Duodenal mucosa (tissue), 2 donors: Measurements from ENCODE around the gene OR2A12.

ENCODE experiments used
- H3K27ac ChIP-seq: one replicate; pipeline ENCODE4 v1.7.0; 2013; ENCODE audit warnings: low read depth, low read length
- H3K27me3 ChIP-seq, 2 donors: one replicate each; pipeline ENCODE4 v1.7.0; 2013; ENCODE audit warnings: low read length in 2 of 2, control low read depth in 1 of 2; ENCODE audit not compliant: insufficient read depth in 2 of 2, control insufficient read depth in 1 of 2
- H3K36me3 ChIP-seq, 2 donors: one replicate each; pipeline ENCODE4 v1.7.0; 2013; ENCODE audit warnings: low read length in 2 of 2, control low read depth in 1 of 2; ENCODE audit not compliant: insufficient read depth in 2 of 2, control insufficient read depth in 1 of 2
- H3K4me1 ChIP-seq, 2 donors: one replicate each; pipeline ENCODE4 v1.7.0; 2013; ENCODE audit warnings: low read length in 2 of 2, control low read depth in 1 of 2; ENCODE audit not compliant: insufficient read depth in 2 of 2, control insufficient read depth in 1 of 2
- H3K4me3 ChIP-seq, 2 donors: one replicate each; pipeline ENCODE4 v1.7.0; 2013; ENCODE audit warnings: low read length in 2 of 2, low read depth in 1 of 2
- H3K9ac ChIP-seq, 2 donors: one replicate each; pipeline ENCODE4 v1.7.0; 2013; ENCODE audit warnings: low read length in 2 of 2, low read depth in 1 of 2
- H3K9me3 ChIP-seq, 2 donors: one replicate each; pipeline ENCODE4 v1.7.0; 2013; ENCODE audit warnings: low read length in 2 of 2, control low read depth in 1 of 2; ENCODE audit not compliant: control insufficient read depth in 1 of 2

The OR2A12 gene

GRCh38 chr7:144069511-144069910 is 16.6 kb upstream of the OR2A12 start, which contains the start of gene OR2A25:
Gene OR2A25, plus strand, starts transcription at chr7:144069811. Its CDS starts 4,409 bp downstream, at chr7:144074220.
- Histone ChIP-seq H3K4me1 (no peaks in the 10 kb centered on the region), H3K36me3 (no peaks in the 10 kb centered on the region), H3K9me3 (no peaks in the 10 kb centered on the region), H3K4me3 (no peak within 1 kb of the TSS), H3K27ac (no peak within 1 kb of the TSS), H3K9ac (no peak within 1 kb of the TSS), H3K27me3 (no peaks in the 10 kb centered on the region)

GRCh38 chr7:144069953-144070352 is 16.1 kb upstream of the OR2A12 start:
- Histone ChIP-seq H3K27ac (no peak overlapping the region), H3K9ac (no peak overlapping the region), H3K27me3 (no peaks in the 10 kb centered on the region), H3K4me3 (no peak overlapping the region), H3K4me1 (no peaks in the 10 kb centered on the region), H3K36me3 (no peaks in the 10 kb centered on the region), H3K9me3 (no peaks in the 10 kb centered on the region)

GRCh38 chr7:144074374-144074773 is 11.7 kb upstream of the OR2A12 start:
- Histone ChIP-seq H3K4me1 (no peaks in the 10 kb centered on the region), H3K9me3 (no peaks in the 10 kb centered on the region), H3K36me3 (no peaks in the 10 kb centered on the region), H3K27me3 (no peaks in the 10 kb centered on the region), H3K4me3 (no peak overlapping the region), H3K9ac (no peak overlapping the region), H3K27ac (no peak overlapping the region)

- Histone ChIP-seq H3K4me1 (no peaks in the 10 kb centered on the region), H3K36me3 (no peaks in the 10 kb centered on the region), H3K4me3 (no peak overlapping the region), H3K27me3 (no peaks in the 10 kb centered on the region), H3K9me3 (no peaks in the 10 kb centered on the region), H3K9ac (no peak overlapping the region), H3K27ac (no peak overlapping the region)
Observed at GRCh38 chr7:144086730-144087129, 652 bp downstream of the OR2A12 start.

GRCh38 chr7:144087230-144087629 is 1.2 kb downstream of the OR2A12 start:
- Histone ChIP-seq H3K27me3 (no peaks in the 10 kb centered on the region), H3K4me3 (no peak overlapping the region), H3K9ac (no peak overlapping the region), H3K36me3 (no peaks in the 10 kb centered on the region), H3K27ac (no peak overlapping the region), H3K4me1 (no peaks in the 10 kb centered on the region), H3K9me3 (no peaks in the 10 kb centered on the region)

GRCh38 chr7:144090667-144091066 is 4.6 kb downstream of the OR2A12 start:
- Histone ChIP-seq H3K4me1 (no peaks in the 10 kb centered on the region), H3K9me3 (no peaks in the 10 kb centered on the region), H3K9ac (no peak overlapping the region), H3K4me3 (no peak overlapping the region), H3K27ac (no peak overlapping the region), H3K36me3 (no peaks in the 10 kb centered on the region), H3K27me3 (no peaks in the 10 kb centered on the region)

- Histone ChIP-seq H3K27me3 (no peaks in the 10 kb centered on the region), H3K9ac (no peak overlapping the region), H3K27ac (no peak overlapping the region), H3K4me1 (no peaks in the 10 kb centered on the region), H3K4me3 (no peak overlapping the region), H3K9me3 (no peaks in the 10 kb centered on the region), H3K36me3 (no peaks in the 10 kb centered on the region)
Observed at GRCh38 chr7:144098776-144099175, 12.7 kb downstream of the OR2A12 start.

- H3K27me3 ChIP-seq: no peaks in the 10 kb centered on the region
- H3K4me1 ChIP-seq: no peaks in the 10 kb centered on the region
- no peaks in the 10 kb centered on the region for H3K36me3 ChIP-seq
- no peak overlapping the region for H3K9ac ChIP-seq
- no peak overlapping the region for H3K27ac ChIP-seq
- H3K9me3 ChIP-seq: no peaks in the 10 kb centered on the region
- no peak overlapping the region for H3K4me3 ChIP-seq
Observed at GRCh38 chr7:144100607-144101006, 14.5 kb downstream of the OR2A12 start.

GRCh38 chr7:144102041-144102440 is 16.0 kb downstream of the OR2A12 start:
- no peak overlapping the region for H3K9ac ChIP-seq
- H3K27me3 ChIP-seq: no peaks in the 10 kb centered on the region
- no peak overlapping the region for H3K27ac ChIP-seq
- H3K4me1 ChIP-seq: no peaks in the 10 kb centered on the region
- H3K9me3 ChIP-seq: no peaks in the 10 kb centered on the region
- no peaks in the 10 kb centered on the region for H3K36me3 ChIP-seq
- no peak overlapping the region for H3K4me3 ChIP-seq

- H3K36me3 ChIP-seq: no peaks in the 10 kb centered on the region
- no peak overlapping the region for H3K4me3 ChIP-seq
- H3K4me1 ChIP-seq: no peaks in the 10 kb centered on the region
- no peaks in the 10 kb centered on the region for H3K27me3 ChIP-seq
- no peaks in the 10 kb centered on the region for H3K9me3 ChIP-seq
- no peak overlapping the region for H3K27ac ChIP-seq
- H3K9ac ChIP-seq: no peak overlapping the region
Observed at GRCh38 chr7:144105211-144105610, 19.1 kb downstream of the OR2A12 start.

GRCh38 chr7:144109283-144109682 is 23.2 kb downstream of the OR2A12 start, which contains the start of gene OR2A2:
Gene OR2A2, plus strand, starts transcription at chr7:144109583. Its CDS starts 0 bp downstream, at chr7:144109583.
- H3K27ac ChIP-seq: no peak within 1 kb of the TSS
- no peaks in the 10 kb centered on the region for H3K4me1 ChIP-seq
- H3K36me3 ChIP-seq: no peaks in the 10 kb centered on the region
- H3K4me3 ChIP-seq: no peak within 1 kb of the TSS
- H3K9ac ChIP-seq: no peak within 1 kb of the TSS
- no peaks in the 10 kb centered on the region for H3K9me3 ChIP-seq
- H3K27me3 ChIP-seq: no peaks in the 10 kb centered on the region
